Gastrocnemius medialis (tissue), 4 donors: ENCODE results near the gene MTFR1L. TPM values are rescaled to one million over a fixed set of nuclear protein-coding genes. Genes with fewer than 3 reads are reported as not detected.

Source experiments
- ATAC-seq, 2 donors: fragments of 150-250 bp; one replicate each; pipeline ENCODE4 v1.9.1; 2016
- DNase-seq, 2 donors: peaks; one replicate each; pipeline ENCODE4 v3.0.0-alpha.2; 2019
- H3K27ac ChIP-seq, 4 donors: fragments of 200-600 bp; sonication (generic); 1 replicate in 1 of 4; 2 replicates in 3 of 4; pipeline ENCODE4 v1.5.1; 2016 to 2018; ENCODE audit warnings: mild to moderate bottlenecking in 2 of 4, moderate library complexity in 1 of 4
- H3K27me3 ChIP-seq, 3 donors: fragments of 200-600 bp; sonication (generic) in 2 of 3; 1 replicate in 1 of 3; 2 replicates in 2 of 3; pipeline versions ENCODE4 v1.5.1 to v1.6.0; 2016 to 2019; ENCODE audit warnings: mild to moderate bottlenecking in 1 of 3, moderate library complexity in 1 of 3
- H3K36me3 ChIP-seq, 2 donors: fragments of 200-600 bp; sonication (generic) in 1 of 2; one replicate each; pipeline ENCODE4 v1.5.1; 2017 to 2018
- H3K4me1 ChIP-seq, 2 donors: fragments of 200-600 bp; sonication (generic) in 1 of 2; one replicate each; pipeline ENCODE4 v1.5.1; 2016 to 2017; ENCODE audit warnings: mild to moderate bottlenecking in 2 of 2
- H3K4me3 ChIP-seq, 4 donors: fragments of 200-600 bp; sonication (generic) in 3 of 4; 1 replicate in 1 of 4; 2 replicates in 3 of 4; pipeline ENCODE4 v1.5.1; 2016 to 2019; ENCODE audit warnings: mild to moderate bottlenecking in 2 of 4
- H3K9me3 ChIP-seq, 3 donors: fragments of 200-600 bp; sonication (generic) in 2 of 3; 1 replicate in 1 of 3; 2 replicates in 2 of 3; pipeline ENCODE4 v1.5.1; 2016 to 2019
- POLR2A ChIP-seq, 2 donors: fragments of 450-650 bp; IDR thresholded peaks; one replicate each; pipeline ENCODE4 v1.6.1; 2017; ENCODE audit warnings: antibody characterized with exemption in 2 of 2, mild to moderate bottlenecking in 2 of 2, moderate library complexity in 2 of 2
- in situ Hi-C, 4 donors: fragments of 200-750 bp; cut with MboI; loops; one replicate each; pipeline versions ENCODE4 v1.15.0 to v1.8.0; 2017; ENCODE audit warnings: low sequenced_read_pairs in 4 of 4
- intact Hi-C: fragments of 100-400 bp; cut with DNase I; formaldehyde crosslinking; loops from one replicate; pipeline ENCODE4 v1.15.1; 2023; ENCODE audit warnings: low total_unique reads
- total RNA-seq, 4 donors: library from RNA; depleted of rRNA; stranded (reverse); fragments of >200 nt; gene quantifications; one replicate each; pipeline versions ENCODE4 v1.1.0 to v1.2.3, GENCODE V29; 2016
- TF ChIP-seq, protein P1 (sequence below), 5 experiments: fragments of 450-650 bp in 3 of 5; fragments of 200-600 bp in 2 of 5; sonication (generic) in 2 of 5; IDR thresholded peaks in 4 of 5; conservative IDR thresholded peaks in 1 of 5; 1 replicate in 4 of 5; 2 replicates in 1 of 5; pipeline ENCODE4 v1.5.1; 2016 to 2019; ENCODE audit warnings: antibody characterized with exemption in 5 of 5, mild to moderate bottlenecking in 3 of 5, moderate library complexity in 3 of 5

Gene MTFR1L
- total RNA-seq, 4 donors from 2014 or later = 123 to 186 (median 170) TPM

DNA sequence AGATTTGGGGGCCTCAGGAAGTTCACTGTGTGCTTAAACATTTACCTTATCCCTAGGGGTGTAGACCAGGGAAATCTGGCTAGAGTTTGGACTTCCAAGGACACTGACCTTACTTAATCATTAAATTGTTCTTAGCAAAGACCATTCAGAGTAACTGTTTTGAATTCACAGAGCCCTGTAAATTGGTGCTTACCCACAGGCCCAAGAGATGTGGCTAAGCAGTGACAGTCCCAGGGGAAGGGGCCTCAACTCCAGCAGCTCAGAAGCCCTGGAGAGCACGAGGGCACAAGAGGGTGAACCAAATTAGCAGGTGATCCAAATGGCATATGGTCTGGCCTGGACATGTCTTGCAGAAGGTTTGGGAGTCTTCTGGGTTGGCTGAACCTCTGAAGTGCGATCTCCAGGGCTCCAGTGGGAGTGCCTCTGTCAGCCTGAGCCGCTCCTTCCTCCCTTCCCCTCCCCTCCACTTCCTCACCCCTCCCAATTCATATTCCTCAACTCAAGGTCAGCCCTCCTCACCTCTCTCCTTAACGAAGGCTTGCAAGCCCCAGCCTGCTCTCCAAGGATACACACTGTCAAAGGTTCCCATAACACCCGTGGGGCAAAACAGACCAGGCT lies 51.4 kb downstream of the MTFR1L start:
- TF ChIP-seq, protein P1, sequence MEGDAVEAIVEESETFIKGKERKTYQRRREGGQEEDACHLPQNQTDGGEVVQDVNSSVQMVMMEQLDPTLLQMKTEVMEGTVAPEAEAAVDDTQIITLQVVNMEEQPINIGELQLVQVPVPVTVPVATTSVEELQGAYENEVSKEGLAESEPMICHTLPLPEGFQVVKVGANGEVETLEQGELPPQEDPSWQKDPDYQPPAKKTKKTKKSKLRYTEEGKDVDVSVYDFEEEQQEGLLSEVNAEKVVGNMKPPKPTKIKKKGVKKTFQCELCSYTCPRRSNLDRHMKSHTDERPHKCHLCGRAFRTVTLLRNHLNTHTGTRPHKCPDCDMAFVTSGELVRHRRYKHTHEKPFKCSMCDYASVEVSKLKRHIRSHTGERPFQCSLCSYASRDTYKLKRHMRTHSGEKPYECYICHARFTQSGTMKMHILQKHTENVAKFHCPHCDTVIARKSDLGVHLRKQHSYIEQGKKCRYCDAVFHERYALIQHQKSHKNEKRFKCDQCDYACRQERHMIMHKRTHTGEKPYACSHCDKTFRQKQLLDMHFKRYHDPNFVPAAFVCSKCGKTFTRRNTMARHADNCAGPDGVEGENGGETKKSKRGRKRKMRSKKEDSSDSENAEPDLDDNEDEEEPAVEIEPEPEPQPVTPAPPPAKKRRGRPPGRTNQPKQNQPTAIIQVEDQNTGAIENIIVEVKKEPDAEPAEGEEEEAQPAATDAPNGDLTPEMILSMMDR (IDR thresholded peaks at IDR 0.05 in 4 of 5, conservative IDR thresholded peaks at IDR 0.05 in 1 of 5) = no peak
- no peak for TF ChIP-seq POLR2A (IDR thresholded peaks at IDR 0.05)
- intact Hi-C loops (no loop called here), in situ Hi-C loops (no loop called here)
- Histone ChIP-seq H3K9me3 (no peaks in the 10 kb centered on the region), H3K36me3 (no peaks in the 10 kb centered on the region), H3K27me3 (no peaks in the 10 kb centered on the region), H3K27ac (no peak overlapping the region), H3K4me3 (no peak overlapping the region), H3K4me1 (peaks cover 6 to 8% of the 10 kb centered on the region in 2 donors)
- ATAC-seq (no peak), DNase-seq (no peak)

DNA sequence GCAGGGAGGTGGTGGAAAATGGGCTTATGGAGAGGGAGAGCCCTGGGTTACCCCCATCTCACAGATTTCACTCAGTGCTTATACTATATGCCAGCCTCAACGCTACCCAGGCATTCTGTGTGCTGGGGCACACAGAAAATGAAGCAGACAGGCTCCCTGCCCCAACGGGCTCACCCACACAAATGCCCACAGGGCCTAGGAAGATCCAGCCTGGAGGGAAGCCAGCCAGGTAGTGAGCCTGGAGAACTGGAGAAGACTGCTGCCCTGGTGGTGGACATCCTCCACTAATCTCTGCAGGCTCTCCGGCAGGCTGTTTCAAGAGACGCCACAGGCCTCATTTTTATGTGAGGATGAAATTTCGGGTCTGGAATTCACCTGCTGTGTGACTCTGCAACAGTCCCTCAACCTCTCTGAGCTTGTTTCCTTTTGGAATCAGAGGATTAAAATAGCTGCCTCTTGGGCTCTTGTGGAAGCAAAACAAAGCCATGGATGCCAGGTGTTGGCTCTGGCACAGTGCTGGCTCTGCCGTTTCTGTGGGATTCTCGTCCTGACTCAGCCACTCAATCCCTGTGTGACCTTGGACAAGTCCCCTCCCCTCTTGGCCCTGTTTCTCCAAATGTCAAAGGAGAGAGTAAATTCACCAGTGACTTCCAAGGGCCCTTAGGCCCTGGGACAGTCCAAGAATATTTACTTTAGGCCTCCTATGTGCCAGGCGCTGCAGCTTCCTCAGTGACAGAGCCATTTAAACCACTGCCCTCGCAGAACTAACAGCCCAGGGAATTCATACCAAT lies 52.1 kb downstream of the MTFR1L start:
- no peaks in the 10 kb centered on the region for H3K36me3 ChIP-seq
- H3K4me1 ChIP-seq = peaks cover 6 to 8% of the 10 kb centered on the region in 2 donors
- H3K9me3 ChIP-seq = no peaks in the 10 kb centered on the region
- no peak overlapping the region for H3K4me3 ChIP-seq
- ATAC-seq (no peak), DNase-seq (no peak)
- intact Hi-C loops = no loop called here
- in situ Hi-C loops = no loop called here
- no peaks in the 10 kb centered on the region for H3K27me3 ChIP-seq
- H3K27ac ChIP-seq = no peak overlapping the region
- TF ChIP-seq, protein P1 (IDR thresholded peaks at IDR 0.05 in 4 of 5, conservative IDR thresholded peaks at IDR 0.05 in 1 of 5) = no peak
- TF ChIP-seq POLR2A (IDR thresholded peaks at IDR 0.05) = no peak

DNA sequence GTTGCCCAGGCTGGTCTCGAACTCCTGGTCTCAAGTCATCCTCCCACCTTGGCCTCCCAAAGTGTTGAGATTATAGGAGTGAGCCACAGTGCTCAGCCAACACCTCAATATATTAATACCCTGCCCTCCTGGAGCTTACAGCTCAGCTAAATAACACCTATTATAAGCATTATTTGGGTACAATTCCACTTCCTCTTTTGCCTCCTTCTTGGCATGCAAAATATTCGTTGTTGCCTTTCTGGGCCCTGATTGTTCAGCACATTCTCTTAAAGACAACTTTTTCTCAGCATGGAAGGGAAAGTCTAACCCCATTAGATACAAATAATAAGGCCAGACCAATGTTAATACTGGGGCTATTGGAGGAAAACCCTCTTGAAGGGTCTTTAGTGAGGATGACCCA lies 53.0 kb downstream of the MTFR1L start:
- no peaks in the 10 kb centered on the region for H3K27me3 ChIP-seq
- intact Hi-C loops = no loop called here
- ATAC-seq (no peak), DNase-seq (no peak)
- H3K27ac ChIP-seq = no peak overlapping the region
- H3K36me3 ChIP-seq = no peaks in the 10 kb centered on the region
- H3K9me3 ChIP-seq = no peaks in the 10 kb centered on the region
- in situ Hi-C loops = no loop called here
- H3K4me1 ChIP-seq = peaks cover 6 to 8% of the 10 kb centered on the region in 2 donors
- TF ChIP-seq POLR2A (IDR thresholded peaks at IDR 0.05) = no peak
- TF ChIP-seq, protein P1 (IDR thresholded peaks at IDR 0.05 in 4 of 5, conservative IDR thresholded peaks at IDR 0.05 in 1 of 5) = no peak
- H3K4me3 ChIP-seq = no peak overlapping the region

DNA sequence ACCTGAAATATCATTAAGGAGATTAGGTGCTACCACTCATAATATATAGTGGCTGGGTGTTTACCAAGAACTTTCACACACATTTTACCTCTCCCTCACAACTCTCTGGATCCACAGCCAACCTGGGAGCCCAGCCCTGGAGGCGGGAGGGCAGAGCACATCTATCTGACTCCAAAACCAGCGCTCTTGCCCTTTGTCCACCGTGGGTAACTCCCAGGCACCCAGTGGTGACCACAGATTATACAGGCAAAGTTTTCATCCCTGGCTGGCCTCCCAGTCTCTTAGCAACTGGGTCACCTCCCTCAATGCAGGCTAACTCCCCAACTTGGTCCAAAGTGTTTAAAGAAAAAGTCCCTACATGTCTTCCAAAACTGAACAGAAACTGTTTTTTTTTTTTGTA lies 53.4 kb downstream of the MTFR1L start:
- Histone ChIP-seq H3K27me3 (no peaks in the 10 kb centered on the region), H3K4me3 (no peak overlapping the region), H3K36me3 (no peaks in the 10 kb centered on the region), H3K4me1 (peaks cover 6 to 8% of the 10 kb centered on the region in 2 donors), H3K9me3 (no peaks in the 10 kb centered on the region), H3K27ac (no peak overlapping the region)
- no peak for TF ChIP-seq POLR2A (IDR thresholded peaks at IDR 0.05)
- TF ChIP-seq, protein P1 (IDR thresholded peaks at IDR 0.05 in 4 of 5, conservative IDR thresholded peaks at IDR 0.05 in 1 of 5) = no peak
- in situ Hi-C loops (no loop called here), intact Hi-C loops (no loop called here)
- ATAC-seq = no peak
- no peak for DNase-seq
